PC-9 (cell line): Measurements from ENCODE around the gene LYG1. TPM values are rescaled to one million over a fixed set of nuclear protein-coding genes. Genes with fewer than 3 reads are reported as not detected.
"Not testable (repeated sequence)": the region's sequence is repeated elsewhere in the genome, so short reads cannot be mapped to it uniquely, and the experiment has no call there.

Experiments
- Bru-seq: library from RNA; stranded (reverse); fragments of 400-500 nt; gene quantifications from one replicate; lab custom pipeline; 2021; lab: Mats Ljungman, UMichigan
- BruChase-seq, 2 experiments: library from RNA; stranded (reverse); fragments of 400-500 nt; gene quantifications; one replicate each; lab custom pipeline; 2021; lab: Mats Ljungman, UMichigan
- BruUV-seq: library from RNA; stranded (reverse); fragments of 400-500 nt; replicated peaks from 2 replicates; lab custom pipeline; 2021; lab: Mats Ljungman, UMichigan
- CTCF ChIA-PET: fragments of 300-600 bp; sonication (Branson Sonifier 250); formaldehyde crosslinking; loops from one replicate; lab custom pipeline; 2022; ENCODE audit warnings: antibody characterized with exemption; lab: Charles Lee
- POLR2A ChIA-PET: fragments of 300-600 bp; sonication (Branson Sonifier 250); formaldehyde crosslinking; loops from one replicate; lab custom pipeline; 2022; ENCODE audit warnings: antibody characterized with exemption; ENCODE audit not compliant: unreplicated experiment; lab: Charles Lee
- DNase-seq, 2 experiments: peaks; one replicate each; pipeline versions ENCODE4 v3.0.0 to v3.0.0-alpha.2; 2015 to 2022; ENCODE audit warnings: mixed read lengths in 1 of 2
- H2AFZ ChIP-seq: fragments of 200-600 bp; sonication (generic); 2 replicates; pipeline ENCODE4 v1.8.1; 2017; ENCODE audit warnings: antibody characterized with exemption
- H3F3A ChIP-seq: fragments of 200-600 bp; sonication (generic); 2 replicates; pipeline ENCODE4 v1.8.1; 2017; ENCODE audit warnings: antibody characterized with exemption, mild to moderate bottlenecking, low read depth; ENCODE audit not compliant: insufficient read depth
- H3K27ac ChIP-seq: fragments of 200-600 bp; sonication (generic); 2 replicates; pipeline ENCODE4 v1.6.1; 2016; ENCODE audit warnings: mixed run types
- H3K27me3 ChIP-seq: fragments of 200-600 bp; sonication (generic); 2 replicates; pipeline ENCODE4 v1.6.1; 2016; ENCODE audit warnings: low read depth, mixed run types; ENCODE audit not compliant: insufficient read depth
- H3K36me3 ChIP-seq: fragments of 200-600 bp; sonication (generic); 2 replicates; pipeline ENCODE4 v1.6.1; 2016; ENCODE audit warnings: low read depth, mixed run types
- H3K4me1 ChIP-seq: fragments of 200-600 bp; sonication (generic); replicated peaks from 2 replicates; pipeline ENCODE4 v1.6.1; 2016; ENCODE audit warnings: mixed run types; ENCODE audit not compliant: insufficient read depth
- H3K4me2 ChIP-seq: fragments of 200-600 bp; sonication (generic); 2 replicates; pipeline ENCODE4 v1.6.1; 2017; ENCODE audit warnings: mixed run types
- H3K4me3 ChIP-seq: fragments of 200-600 bp; sonication (generic); 2 replicates; pipeline ENCODE4 v1.6.1; 2016; ENCODE audit warnings: mixed run types
- H3K79me2 ChIP-seq: fragments of 200-600 bp; sonication (generic); 2 replicates; pipeline ENCODE4 v1.6.1; 2017; ENCODE audit warnings: low read depth, mixed run types
- H3K9me2 ChIP-seq: fragments of 200-600 bp; sonication (generic); 2 replicates; pipeline ENCODE4 v1.8.1; 2017; ENCODE audit warnings: mild to moderate bottlenecking; ENCODE audit not compliant: insufficient read depth
- H3K9me3 ChIP-seq: fragments of 200-600 bp; sonication (generic); 2 replicates; pipeline ENCODE4 v1.8.1; 2016; ENCODE audit warnings: low read depth; ENCODE audit not compliant: insufficient read depth
- H4K20me1 ChIP-seq: fragments of 200-600 bp; sonication (generic); 2 replicates; pipeline ENCODE4 v1.8.1; 2017; ENCODE audit not compliant: insufficient read depth
- EZH2 ChIP-seq: fragments of 200-600 bp; sonication (generic); IDR thresholded peaks from 2 replicates; pipeline ENCODE4 v1.8.0; 2017; ENCODE audit warnings: antibody characterized with exemption, low read depth
- intact Hi-C: fragments of 100-400 bp; cut with micrococcal nuclease; formaldehyde crosslinking; loops from one replicate; pipeline ENCODE4 v1.10.0; 2022; ENCODE audit not compliant: unreplicated experiment
- long read RNA-seq: library from polyadenylated mRNA; stranded (forward); transcript quantifications from one replicate; pipeline ENCODE4 v2.0.0, GENCODE V29; 2022
- total RNA-seq: library from RNA; stranded (reverse); gene quantifications from 2 replicates; pipeline ENCODE4 v1.2.3, GENCODE V29; 2021
- TF ChIP-seq, protein P1 (sequence below): fragments of 200-600 bp; sonication (generic); conservative IDR thresholded peaks from 2 replicates; pipeline ENCODE4 v1.6.1; 2017; ENCODE audit warnings: mixed run types, antibody characterized with exemption, mild to moderate bottlenecking, moderate library complexity

LYG1 gene
- total RNA-seq (0.78 and 1.5 TPM in 2 replicates), Bru-seq, nascent RNA (percentile 35 among the genes with signal in this experiment), BruChase-seq, experiment 1, labeled RNA remaining after a 2-hour chase (percentile 44 among the genes with signal in this experiment), BruChase-seq, experiment 2, labeled RNA remaining after a 6-hour chase (percentile 47 among the genes with signal in this experiment)
- long read RNA-seq, partial matches to known transcripts, result 0 of 1 reads
- long read RNA-seq, other reads (novel, unspliced or antisense), result 1 of 1 reads

DNA sequence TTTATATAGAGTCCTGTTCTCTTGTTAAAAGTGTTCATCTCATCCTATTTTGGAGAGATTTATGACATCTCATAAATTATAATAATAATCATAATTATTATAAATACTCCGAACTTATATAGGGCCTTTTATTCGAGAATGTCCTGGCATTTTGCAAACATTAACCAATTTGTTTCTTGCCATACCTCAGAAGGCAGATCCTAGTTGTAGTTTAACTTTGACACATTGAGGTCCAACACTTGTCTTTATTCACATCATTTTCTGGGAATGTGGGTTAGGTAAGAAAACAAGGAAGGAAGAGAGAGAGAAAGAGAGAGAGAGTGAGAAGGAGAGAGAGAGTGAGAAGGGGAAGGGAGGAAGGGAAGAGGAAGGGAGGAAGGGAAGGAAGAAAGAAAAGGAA is at the start of gene LYG1:
LYG1 (minus strand) TSS at position 101 of the 400 bp plus-strand sequence. CDS start 5,527 bp downstream, outside the sequence.
- DNase-seq, H3K4me1 ChIP-seq, intact Hi-C loops, H3K36me3 ChIP-seq, H3K4me3 ChIP-seq, H4K20me1 ChIP-seq, H3F3A ChIP-seq, H3K27me3 ChIP-seq, H3K4me2 ChIP-seq, H3K79me2 ChIP-seq, CTCF ChIA-PET, BruUV-seq, H3K9me3 ChIP-seq, H3K27ac ChIP-seq, H3K9me2 ChIP-seq, H2AFZ ChIP-seq, POLR2A ChIA-PET: not testable (repeated sequence)

DNA sequence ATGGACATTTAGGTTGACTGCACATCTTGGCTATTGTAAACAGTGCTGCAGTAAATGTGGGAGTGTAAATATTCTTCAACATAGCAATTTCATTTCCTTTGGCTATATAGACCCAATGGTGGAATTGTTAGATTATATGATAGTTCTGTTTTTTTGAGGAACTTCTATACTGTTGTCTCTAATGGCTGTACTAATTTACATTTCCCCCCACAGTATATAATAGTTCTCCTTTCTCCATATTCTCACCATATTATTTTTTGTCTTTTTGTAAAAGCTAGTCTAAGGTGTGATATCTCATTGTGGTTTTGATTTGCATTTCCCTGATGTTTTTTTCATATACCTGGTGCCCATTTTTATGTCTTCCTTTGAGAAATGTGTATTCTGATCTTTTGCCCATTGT is 49.2 kb upstream of the LYG1 start:
- Histone ChIP-seq H3K9me2 (no peaks in the 10 kb centered on the region; the same call in 1 of the 2 replicates), H4K20me1 (peaks cover 86% of the 10 kb centered on the region), H3K4me2 (no peak overlapping the region), H3K27me3 (no peaks in the 10 kb centered on the region), H3F3A (peaks cover 15% of the 10 kb centered on the region), H2AFZ (no peak overlapping the region), H3K79me2 (peaks cover 98% of the 10 kb centered on the region), H3K4me3 (no peak overlapping the region), H3K36me3 (no peaks in the 10 kb centered on the region), H3K4me1 (no peaks in the 10 kb centered on the region), H3K9me3 (no peaks in the 10 kb centered on the region), H3K27ac (no peak overlapping the region)
- TF ChIP-seq EZH2, result no peak
- TF ChIP-seq, protein P1, sequence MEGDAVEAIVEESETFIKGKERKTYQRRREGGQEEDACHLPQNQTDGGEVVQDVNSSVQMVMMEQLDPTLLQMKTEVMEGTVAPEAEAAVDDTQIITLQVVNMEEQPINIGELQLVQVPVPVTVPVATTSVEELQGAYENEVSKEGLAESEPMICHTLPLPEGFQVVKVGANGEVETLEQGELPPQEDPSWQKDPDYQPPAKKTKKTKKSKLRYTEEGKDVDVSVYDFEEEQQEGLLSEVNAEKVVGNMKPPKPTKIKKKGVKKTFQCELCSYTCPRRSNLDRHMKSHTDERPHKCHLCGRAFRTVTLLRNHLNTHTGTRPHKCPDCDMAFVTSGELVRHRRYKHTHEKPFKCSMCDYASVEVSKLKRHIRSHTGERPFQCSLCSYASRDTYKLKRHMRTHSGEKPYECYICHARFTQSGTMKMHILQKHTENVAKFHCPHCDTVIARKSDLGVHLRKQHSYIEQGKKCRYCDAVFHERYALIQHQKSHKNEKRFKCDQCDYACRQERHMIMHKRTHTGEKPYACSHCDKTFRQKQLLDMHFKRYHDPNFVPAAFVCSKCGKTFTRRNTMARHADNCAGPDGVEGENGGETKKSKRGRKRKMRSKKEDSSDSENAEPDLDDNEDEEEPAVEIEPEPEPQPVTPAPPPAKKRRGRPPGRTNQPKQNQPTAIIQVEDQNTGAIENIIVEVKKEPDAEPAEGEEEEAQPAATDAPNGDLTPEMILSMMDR, result no peak
- DNase-seq, result no peak
- ChIA-PET POLR2A (no interaction called here), CTCF (no interaction called here)
- BruUV-seq, result no TSS peak
- intact Hi-C loops, result no loop called here

DNA sequence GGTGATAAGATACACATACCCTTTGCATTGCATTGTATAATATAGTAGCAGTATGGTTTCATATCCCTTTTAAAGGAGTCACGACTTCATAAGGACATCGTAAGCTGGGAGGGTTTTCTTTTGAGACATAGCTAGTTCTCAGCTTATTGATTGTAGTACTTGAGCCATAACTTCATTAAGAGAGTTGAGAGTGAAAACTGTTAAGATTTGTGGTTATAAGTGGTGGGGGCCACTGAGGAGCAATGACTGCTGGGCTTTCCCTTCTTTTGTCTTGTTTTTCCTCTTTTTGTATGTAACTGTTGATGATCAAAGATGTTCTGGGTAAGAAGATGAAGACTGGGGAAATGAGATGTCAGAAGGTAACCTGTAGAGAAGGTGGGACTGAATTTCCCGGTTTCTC is 47.2 kb upstream of the LYG1 start:
- POLR2A ChIA-PET, result no interaction called here
- no TSS peak for BruUV-seq
- no peak overlapping the region for H3K4me3 ChIP-seq
- CTCF ChIA-PET, result no interaction called here
- no peak for DNase-seq
- H3K27me3 ChIP-seq, result no peaks in the 10 kb centered on the region
- H3K9me2 ChIP-seq, result no peaks in the 10 kb centered on the region
- H3K4me2 ChIP-seq, result no peak overlapping the region
- H3F3A ChIP-seq, result peaks cover 15% of the 10 kb centered on the region; the same call in 1 of the 2 replicates
- H3K4me1 ChIP-seq, result no peaks in the 10 kb centered on the region
- H3K36me3 ChIP-seq, result no peaks in the 10 kb centered on the region
- no peak overlapping the region for H3K27ac ChIP-seq
- H4K20me1 ChIP-seq, result peaks cover 86% of the 10 kb centered on the region
- H3K79me2 ChIP-seq, result peaks cover 98% of the 10 kb centered on the region
- H3K9me3 ChIP-seq, result no peaks in the 10 kb centered on the region
- H2AFZ ChIP-seq, result no peak overlapping the region
- TF ChIP-seq, protein P1, result no peak
- TF ChIP-seq EZH2, result no peak
- intact Hi-C loops, result no loop called here
